NB4 (cell line): ENCODE results near the gene ARHGEF4.

Source experiments
- DNase-seq: peaks from one replicate; pipeline ENCODE4 v3.0.0; 2010; ENCODE audit warnings: low read depth
- H3K4me3 ChIP-seq: one replicate; pipeline ENCODE4 v1.5.1; 2011; ENCODE audit warnings: mild to moderate bottlenecking, low read depth, low read length, moderate library complexity
- MYC ChIP-seq: IDR thresholded peaks from 2 replicates; pipeline ENCODE4 v1.6.1; 2011; ENCODE audit warnings: low read depth, low read length
- POLR2A ChIP-seq: IDR thresholded peaks from 2 replicates; pipeline ENCODE4 v1.6.1; 2011; ENCODE audit warnings: mild to moderate bottlenecking; ENCODE audit not compliant: insufficient read length; ENCODE audit errors: extremely low read depth
- TF ChIP-seq, protein P1 (sequence below): IDR thresholded peaks from 2 replicates; pipeline ENCODE4 v1.6.1; 2011; ENCODE audit warnings: low read depth, low read length
- TF ChIP-seq, protein P2 (sequence below): IDR thresholded peaks from one replicate; pipeline ENCODE4 v1.5.1; 2012; ENCODE audit warnings: low read depth, low read length

The ARHGEF4 gene

DNA sequence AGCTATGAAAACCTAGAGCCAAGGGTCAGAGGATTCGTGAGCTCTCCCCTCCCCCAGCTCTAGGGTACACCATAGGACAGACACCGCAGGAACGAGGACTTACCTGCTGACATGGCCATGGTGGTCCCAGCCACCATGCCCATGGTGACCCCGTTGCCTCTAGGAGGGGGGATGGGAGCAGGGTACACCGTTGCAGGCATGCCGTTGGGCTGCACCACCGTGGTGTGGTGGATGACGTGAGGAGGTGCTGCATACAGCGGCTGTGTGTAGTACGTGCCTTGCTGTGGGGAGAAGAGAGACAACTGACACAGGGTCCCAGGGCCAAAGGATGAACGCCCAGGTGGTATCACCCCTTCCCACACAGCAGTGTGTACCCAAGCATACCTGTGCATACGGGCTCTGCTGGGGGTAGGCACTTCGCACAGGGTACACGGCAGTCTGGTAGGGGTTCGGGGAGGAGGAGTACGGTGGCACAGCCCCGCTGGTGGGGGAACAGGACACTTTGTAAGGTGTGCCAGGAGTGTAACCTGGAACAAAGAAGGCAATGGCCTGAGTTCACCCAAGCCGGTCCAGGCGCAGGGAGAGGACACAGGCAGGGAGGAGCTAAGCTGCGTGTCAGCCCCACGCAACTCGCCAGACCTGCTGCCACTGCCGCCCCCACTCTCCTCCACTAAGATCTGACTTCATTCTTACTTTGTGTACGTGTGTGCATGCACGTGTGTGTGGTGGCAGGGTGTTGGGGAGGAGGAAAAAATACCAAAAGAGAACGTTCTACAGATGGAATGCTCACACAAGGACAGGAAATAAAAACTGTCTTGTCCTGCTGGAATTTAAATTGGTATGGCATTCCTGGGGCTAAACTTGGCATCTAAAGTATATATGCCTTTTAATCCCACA is 218.7 kb downstream of the ARHGEF4 start:
- TF ChIP-seq, protein P1, sequence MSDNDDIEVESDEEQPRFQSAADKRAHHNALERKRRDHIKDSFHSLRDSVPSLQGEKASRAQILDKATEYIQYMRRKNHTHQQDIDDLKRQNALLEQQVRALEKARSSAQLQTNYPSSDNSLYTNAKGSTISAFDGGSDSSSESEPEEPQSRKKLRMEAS, result no peak
- TF ChIP-seq POLR2A, result no peak
- TF ChIP-seq MYC, result no peak
- TF ChIP-seq, protein P2, sequence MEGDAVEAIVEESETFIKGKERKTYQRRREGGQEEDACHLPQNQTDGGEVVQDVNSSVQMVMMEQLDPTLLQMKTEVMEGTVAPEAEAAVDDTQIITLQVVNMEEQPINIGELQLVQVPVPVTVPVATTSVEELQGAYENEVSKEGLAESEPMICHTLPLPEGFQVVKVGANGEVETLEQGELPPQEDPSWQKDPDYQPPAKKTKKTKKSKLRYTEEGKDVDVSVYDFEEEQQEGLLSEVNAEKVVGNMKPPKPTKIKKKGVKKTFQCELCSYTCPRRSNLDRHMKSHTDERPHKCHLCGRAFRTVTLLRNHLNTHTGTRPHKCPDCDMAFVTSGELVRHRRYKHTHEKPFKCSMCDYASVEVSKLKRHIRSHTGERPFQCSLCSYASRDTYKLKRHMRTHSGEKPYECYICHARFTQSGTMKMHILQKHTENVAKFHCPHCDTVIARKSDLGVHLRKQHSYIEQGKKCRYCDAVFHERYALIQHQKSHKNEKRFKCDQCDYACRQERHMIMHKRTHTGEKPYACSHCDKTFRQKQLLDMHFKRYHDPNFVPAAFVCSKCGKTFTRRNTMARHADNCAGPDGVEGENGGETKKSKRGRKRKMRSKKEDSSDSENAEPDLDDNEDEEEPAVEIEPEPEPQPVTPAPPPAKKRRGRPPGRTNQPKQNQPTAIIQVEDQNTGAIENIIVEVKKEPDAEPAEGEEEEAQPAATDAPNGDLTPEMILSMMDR, result no peak
- no peak for DNase-seq
- H3K4me3 ChIP-seq, result no peak overlapping the region

DNA sequence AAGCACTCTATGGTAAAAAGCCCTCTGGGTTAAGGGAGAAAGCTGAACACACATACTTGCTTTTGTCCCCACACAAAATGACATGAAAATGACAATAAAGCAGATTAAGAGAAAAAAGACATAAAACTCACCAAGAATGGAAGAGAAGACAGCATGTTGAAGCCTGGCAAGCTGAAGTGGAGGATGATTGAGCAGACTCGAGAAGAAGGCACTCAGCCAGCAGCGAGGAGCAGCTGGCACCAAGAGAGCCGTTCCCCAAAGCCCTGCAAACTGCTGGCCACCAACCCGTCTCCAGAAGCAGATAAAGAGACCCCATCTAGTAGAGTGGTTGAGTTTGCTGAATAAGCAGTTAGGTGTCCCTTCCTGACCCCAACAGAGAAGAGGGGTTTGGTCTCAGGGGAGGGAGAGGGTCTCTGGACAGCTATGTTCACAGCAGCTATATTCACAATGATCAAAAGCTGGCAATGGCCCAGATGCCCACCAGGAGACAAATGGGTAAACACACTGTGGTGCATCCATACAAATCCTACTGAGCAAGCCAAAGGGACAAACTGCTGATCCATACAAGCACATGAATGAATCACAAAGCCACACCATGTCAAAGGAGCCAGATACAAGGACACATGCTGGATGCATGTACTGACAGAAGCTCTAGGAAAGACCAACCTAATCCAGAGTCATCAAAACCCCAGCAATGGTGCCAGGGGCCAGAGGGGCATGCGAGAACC is 219.7 kb downstream of the ARHGEF4 start:
- no peak for DNase-seq
- no peak overlapping the region for H3K4me3 ChIP-seq
- TF ChIP-seq, protein P1, result no peak
- TF ChIP-seq, protein P2, result no peak
- TF ChIP-seq POLR2A, result no peak
- no peak for TF ChIP-seq MYC

DNA sequence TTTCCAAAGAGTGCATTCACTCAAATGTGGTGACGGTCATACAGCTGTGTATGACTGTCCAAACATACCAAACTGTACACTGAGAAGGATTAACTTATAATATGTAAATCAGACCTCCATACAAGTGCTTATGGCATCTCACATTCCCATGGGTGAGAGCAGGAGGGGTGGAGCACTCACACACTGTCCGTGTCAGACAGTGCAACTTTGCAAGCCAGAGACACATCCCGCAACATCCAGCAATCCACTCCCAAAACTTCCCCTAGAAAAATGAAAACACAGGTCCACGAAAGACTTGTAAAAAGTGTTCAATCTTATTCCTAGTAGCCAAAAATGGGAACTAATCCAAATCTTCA is 220.2 kb downstream of the ARHGEF4 start:
- H3K4me3 ChIP-seq, result no peak overlapping the region
- DNase-seq, result no peak
- TF ChIP-seq, protein P2, result no peak
- no peak for TF ChIP-seq POLR2A
- TF ChIP-seq, protein P1, result no peak
- TF ChIP-seq MYC, result no peak

DNA sequence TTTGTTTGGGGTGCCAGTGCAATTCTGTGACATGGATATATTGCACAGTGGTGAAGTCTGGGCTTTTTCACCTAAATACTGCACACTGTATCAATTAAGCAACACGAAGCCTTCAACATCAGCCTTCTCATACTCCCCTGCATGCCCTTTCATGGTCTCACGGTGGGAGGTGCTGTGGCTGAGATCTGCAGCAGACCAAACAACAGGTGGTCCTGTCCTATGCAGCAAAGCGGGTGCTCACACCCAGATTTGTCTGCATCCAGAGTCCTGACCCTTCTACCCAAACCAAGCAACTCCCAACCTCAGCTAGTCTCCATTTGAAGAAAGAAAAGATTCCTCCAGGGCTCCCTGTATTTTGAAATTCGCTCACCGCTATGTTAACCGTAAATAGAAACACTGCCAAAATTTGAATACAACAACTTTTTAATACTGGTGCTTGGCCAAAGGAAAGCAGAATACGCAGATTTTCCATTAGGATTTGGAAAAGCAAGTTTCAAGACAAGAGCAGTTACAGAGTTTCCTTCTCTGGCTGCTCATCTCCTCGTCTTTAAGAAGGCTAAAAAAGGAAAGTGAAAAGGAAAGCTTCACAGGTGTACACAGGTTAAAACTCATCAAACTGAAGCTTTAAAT is 221.6 kb downstream of the ARHGEF4 start:
- TF ChIP-seq, protein P2, result no peak
- TF ChIP-seq POLR2A, result no peak
- TF ChIP-seq, protein P1, result no peak
- no peak for TF ChIP-seq MYC

DNA sequence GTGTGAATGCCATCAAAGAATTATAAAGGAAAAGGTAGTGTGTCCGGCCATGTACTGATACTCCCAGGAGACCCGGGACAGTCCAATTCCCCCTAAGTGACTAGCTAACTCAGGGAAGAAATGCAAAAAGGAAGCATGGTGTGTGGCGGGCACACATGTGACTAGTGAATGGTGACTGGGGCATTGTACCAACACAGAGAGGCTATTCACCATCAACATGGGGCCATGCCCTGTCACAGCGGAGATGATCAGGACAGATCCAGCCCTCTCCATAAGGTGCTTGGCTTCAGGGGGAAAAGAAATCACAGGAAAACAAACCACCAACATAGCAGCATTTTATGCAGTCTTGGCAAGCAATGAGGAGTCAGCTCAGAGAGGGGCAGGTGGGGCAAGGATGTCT is 222.2 kb downstream of the ARHGEF4 start:
- no peak for DNase-seq
- no peak overlapping the region for H3K4me3 ChIP-seq
- TF ChIP-seq POLR2A (no peak), MYC (no peak)
- TF ChIP-seq, protein P1, result no peak
- TF ChIP-seq, protein P2, result no peak

More for the DNA sequence above, 221.6 kb downstream of the ARHGEF4 start:
- DNase-seq, result no peak
- no peak overlapping the region for H3K4me3 ChIP-seq
